ENCODE measurements around the gene HOXD9. TPM values are rescaled to one million over a fixed set of nuclear protein-coding genes. Genes with fewer than 3 reads are reported as not detected.

Gene HOXD9
- total RNA-seq, 1 donor from 2014 or later, result 6.1 TPM

DNA sequence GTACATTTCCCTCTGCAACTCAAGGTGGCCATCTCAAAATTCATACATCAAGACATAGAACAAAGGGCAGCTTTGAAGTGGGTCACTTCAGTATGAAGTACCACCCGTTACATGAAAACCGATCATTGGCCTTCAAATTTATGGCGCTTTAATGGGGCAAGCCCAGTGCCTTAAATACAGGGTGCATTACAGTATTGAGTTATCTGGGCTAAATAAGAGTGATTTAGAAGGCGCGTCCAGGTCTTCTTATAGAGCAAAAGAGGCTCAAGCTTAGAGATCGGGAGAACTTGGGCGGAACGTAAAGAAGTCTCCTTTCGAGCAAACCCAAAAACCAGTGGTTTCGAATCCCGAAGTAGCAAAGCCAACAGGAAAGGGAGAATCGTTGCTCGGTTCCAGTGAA lies 41.7 kb downstream of the HOXD9 start:
- no peak for DNase-seq (ENCODE audit: low spot score)

DNA sequence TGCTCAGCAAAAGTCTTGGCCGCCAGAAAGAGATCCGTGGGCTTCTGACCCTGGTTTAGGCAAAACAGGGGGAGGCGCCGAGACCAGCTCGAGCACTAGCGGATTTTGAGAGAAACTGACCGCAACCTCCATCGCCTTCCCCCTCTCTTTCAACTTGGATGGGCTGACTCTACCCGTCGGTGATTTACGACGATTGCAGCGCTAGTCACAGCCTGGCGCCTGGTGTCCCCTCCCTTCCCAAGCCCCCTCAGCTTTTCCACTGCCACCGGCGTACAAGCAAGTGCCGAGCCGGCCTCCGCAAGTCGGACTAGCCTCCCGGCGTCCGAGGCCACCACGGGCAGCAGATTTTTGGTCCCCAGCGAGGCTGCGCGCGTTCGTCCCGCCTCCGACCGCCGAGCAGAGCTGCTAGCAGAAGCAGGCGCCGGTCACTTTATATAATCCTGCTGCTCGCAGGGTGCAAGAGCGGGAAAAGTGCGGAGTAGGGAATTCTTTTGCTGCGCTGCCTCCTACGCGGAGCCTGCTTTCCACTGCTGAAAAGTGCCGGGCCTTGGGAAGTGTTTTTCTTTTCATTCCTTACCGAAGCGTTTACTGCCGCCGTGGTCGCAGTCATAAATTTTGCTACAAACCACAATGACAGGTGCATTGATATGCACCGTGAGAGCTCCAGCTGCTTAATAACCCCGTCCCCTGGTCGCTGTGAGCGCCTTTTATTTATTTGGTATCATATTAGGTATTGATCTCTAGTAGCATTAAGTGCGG lies 42.3 kb downstream of the HOXD9 start:
- DNase-seq (ENCODE audit: low spot score), result no peak

- DNase-seq (ENCODE audit: low spot score), result no peak
Observed at GRCh38 chr2:176165370-176166050, 43.0 kb downstream of the HOXD9 start.

DNA sequence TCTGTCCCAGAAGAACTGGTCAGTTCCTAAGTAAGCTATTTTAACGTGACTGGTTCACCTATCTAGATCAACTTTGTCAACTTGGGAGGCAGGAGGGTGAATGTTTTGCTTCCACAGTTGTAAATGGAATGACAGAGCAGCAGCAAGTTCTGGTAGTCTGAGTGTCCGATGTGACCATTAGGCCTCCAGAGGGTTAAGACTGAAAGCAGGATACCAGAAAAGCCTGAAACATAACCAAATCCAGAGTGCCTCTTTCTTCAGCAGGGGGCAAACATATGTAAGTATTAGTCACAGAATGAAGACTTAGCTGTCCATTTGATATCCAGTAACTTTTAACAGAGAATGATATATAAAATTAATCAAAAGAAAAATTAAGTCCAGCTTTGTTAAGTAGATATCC lies 43.8 kb downstream of the HOXD9 start:
- no peak for DNase-seq (ENCODE audit: low spot score)

DNA sequence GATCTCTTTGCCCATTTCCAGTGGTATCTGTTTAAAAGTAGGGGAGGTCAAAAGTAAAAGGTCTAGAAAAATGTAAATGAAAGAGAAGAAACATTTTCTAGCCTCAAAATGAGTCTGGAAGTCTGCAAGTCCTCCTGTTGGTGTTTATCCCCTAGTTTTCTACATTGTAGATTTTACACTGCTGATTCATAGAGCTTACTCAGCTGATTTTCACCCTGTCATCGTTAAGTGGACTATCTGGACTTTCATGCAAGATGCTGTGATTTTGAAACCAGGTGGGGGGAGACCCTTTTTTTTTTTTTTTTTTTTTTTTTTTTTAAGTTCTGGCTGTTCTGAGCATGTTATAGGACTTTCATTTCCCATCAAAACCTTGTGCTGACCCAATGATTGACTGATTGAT lies 44.9 kb downstream of the HOXD9 start:
- DNase-seq (ENCODE audit: low spot score), result no peak

GRCh38 chr2:176169181-176169580 lies 46.7 kb downstream of the HOXD9 start:
- DNase-seq (ENCODE audit: low spot score), result no peak

DNA sequence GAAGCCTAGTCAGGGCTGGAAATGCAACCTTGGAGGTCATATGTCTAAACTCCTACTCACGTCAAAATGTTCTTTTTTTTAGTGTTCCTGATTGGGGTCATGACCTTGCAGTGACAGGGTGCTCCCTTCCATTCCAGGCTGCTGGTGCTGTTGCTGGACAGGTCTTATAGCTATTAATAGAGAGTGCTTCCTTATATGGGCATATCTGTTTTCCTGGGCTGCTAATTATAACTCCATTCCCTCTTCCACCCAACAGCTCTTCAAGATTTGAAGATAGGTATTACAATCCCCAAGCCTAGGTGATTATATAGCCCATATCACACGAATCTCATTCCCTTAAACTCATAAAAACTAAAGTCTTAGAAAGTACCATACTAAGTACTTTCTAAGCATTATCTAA lies 47.2 kb downstream of the HOXD9 start:
- no peak for DNase-seq (ENCODE audit: low spot score)

DNA sequence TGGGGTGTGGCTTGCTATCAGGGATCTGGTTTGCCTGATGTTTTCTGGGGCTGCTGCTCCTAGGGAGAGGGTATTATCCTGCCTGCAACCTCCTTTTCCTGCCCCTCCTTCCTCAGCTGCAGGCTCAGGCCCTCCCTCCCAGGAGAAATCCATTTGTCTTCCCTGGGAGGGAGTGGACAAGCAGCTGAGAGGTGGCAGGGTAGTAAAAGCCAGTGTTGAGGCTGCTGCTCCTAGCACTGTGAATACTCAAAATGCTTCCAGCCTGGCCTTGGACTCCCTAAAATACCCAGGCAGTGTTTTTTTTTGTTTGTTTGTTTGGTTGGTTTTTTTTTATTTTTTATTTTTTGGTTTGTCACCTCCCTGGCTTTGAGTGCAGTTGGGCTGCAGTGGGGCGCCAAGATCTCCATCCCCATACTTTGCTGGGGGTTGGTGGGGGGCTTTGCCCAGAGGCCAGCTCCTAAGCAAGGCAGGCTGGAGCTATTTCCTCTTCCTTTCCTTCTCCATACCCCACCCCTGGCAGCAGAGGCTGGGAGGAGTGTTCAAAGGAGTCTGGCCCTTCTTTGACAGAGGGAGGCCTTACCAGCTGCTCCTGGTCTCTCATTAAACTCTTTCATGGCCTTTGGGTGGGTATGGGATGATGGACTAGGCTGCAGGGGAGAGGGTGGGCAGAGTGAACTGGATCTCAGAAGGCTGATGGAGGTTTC lies 48.2 kb downstream of the HOXD9 start:
- no peak for DNase-seq (ENCODE audit: low spot score)

DNA sequence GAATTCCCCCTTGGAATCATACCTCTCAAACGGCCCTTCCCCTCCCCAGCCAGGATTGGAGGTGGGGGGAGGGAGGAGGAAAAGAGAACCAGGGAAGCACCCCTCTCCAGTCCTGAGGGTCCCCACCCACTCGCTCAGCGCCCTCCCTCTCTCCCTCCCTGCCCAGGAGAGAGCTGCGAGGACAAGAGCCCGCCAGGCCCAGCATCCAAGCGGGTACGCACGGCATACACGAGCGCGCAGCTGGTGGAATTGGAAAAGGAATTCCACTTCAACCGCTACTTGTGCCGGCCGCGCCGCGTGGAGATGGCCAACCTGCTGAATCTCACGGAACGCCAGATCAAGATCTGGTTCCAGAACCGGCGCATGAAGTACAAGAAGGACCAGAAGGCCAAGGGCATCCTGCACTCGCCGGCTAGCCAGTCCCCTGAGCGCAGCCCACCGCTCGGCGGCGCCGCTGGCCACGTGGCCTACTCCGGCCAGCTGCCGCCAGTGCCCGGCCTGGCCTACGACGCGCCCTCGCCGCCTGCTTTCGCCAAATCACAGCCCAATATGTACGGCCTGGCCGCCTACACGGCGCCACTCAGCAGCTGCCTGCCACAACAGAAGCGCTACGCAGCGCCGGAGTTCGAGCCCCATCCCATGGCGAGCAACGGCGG lies 49.0 kb downstream of the HOXD9 start:
- no peak for DNase-seq (ENCODE audit: low spot score)

DNA sequence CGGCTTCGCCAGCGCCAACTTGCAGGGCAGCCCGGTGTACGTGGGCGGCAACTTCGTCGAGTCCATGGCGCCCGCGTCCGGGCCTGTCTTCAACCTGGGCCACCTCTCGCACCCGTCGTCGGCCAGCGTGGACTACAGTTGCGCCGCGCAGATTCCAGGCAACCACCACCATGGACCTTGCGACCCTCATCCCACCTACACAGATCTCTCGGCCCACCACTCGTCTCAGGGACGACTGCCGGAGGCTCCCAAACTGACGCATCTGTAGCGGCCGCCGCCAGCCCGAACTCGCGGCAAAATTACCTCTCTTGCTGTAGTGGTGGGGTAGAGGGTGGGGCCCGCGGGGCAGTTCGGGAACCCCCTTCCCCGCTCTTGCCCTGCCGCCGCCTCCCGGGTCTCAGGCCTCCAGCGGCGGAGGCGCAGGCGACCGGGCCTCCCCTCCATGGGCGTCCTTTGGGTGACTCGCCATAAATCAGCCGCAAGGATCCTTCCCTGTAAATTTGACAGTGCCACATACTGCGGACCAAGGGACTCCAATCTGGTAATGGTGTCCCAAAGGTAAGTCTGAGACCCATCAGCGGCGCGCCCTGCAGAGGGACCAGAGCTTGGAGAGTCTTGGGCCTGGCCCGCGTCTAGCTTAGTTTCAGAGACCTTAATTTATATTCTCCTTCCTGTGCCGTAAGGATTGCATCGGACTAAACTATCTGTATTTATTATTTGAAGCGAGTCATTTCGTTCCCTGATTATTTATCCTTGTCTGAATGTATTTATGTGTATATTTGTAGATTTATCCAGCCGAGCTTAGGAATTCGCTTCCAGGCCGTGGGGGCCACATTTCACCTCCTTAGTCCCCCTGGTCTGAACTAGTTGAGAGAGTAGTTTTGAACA lies 49.7 kb downstream of the HOXD9 start:
- no peak for DNase-seq (ENCODE audit: low spot score)

DNA sequence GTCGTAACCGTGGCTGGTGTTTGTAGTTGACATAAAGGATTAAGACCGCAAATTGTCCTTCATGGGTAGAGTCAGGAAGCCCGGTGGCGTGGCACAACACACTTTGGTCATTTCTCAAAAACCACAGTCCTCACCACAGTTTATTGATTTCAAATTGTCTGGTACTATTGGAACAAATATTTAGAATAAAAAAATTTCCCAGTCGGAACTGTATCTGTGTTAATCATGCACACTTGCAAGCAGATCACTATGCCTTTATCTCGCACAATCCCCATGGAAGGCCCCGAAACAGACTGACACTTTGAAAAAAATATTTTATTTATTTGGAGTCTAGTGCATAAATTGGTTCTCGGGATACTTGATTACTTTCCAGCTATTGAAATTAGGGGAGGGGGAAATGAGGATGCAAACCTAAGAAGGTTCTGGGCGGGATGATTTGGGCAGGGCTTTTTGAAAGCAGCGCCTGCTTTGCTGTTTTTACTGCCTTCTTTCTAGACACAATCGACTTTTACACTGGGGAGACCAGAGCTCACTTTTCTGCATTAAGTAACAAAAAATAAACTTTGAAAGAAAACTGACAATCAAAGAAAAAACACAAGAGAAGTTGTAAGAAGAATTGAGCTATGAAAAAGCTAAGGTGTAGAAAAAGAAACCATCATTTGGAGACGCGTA lies 50.5 kb downstream of the HOXD9 start:
- no peak for DNase-seq (ENCODE audit: low spot score)

DNA sequence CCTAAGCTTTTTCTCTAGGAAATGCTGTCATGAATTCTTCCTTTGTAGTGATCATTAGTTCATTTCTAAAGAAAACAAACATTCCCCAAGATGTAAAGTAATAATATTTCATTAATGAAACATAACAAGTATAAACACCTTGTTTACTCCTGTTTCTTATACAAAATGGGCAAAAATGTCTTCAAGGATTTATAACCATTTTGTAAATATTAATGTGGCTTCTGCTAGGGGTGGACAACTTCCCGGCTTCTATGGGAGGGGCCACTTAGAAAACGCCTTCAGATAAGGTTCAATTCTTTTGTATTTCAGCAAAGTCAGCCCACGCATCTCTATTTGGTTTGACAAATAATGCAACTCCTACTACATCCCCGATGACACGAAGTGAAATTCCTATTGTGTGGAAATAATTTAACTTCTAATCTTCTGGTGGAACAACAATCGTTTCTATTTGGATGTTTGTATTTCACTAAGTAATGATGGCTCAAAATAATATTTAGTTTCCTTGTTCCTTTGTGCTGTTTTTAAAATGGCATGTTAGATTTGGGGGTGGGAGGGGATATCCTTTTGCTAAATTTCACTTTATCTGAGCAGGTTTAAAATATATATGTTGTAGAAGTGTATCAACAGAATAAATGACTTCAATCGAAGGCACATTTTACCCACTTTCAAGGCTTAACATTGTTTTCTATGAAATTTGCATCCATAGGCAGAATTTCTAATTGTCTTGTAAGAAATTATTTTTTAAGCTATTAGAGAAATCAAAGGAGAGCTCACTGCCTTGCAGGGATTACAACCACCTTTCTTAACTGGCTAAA lies 51.3 kb downstream of the HOXD9 start:
- DNase-seq (ENCODE audit: low spot score), result no peak

GRCh38 chr2:176174382-176174823 lies 51.9 kb downstream of the HOXD9 start:
- no peak for DNase-seq (ENCODE audit: low spot score)

Small RNA genes within 50 kb of the gene (microRNA-seq; reads per million reads assigned to microRNA genes)
- gene MIR10B (ENCODE audit: borderline number of aligned reads), result 62,593 reads per million, percentile 98 among the genes with 10 or more reads in this experiment

Other genes with a start within 250 kb of the HOXD9 start
- 57.0 TPM for gene LNPK, start 120.5 kb upstream of the HOXD9 start, total RNA-seq
- not detected for gene EVX2, start 38.8 kb upstream of the HOXD9 start, total RNA-seq
- gene HOXD13, start 30.0 kb upstream of the HOXD9 start, total RNA-seq, result 1.1 TPM
- gene HOXD12, start 22.9 kb upstream of the HOXD9 start, total RNA-seq, result not detected
- 1.2 TPM for gene HOXD11, start 15.4 kb upstream of the HOXD9 start, total RNA-seq
- gene HOXD10, start 5.9 kb upstream of the HOXD9 start, total RNA-seq, result 1.7 TPM
- 13.3 TPM for gene HOXD8, start 7.0 kb downstream of the HOXD9 start, total RNA-seq
- gene HOXD4, start 28.8 kb downstream of the HOXD9 start, total RNA-seq, result 4.1 TPM
- gene HOXD3, start 34.6 kb downstream of the HOXD9 start, total RNA-seq, result 5.3 TPM
- 1.1 TPM for gene HOXD1, start 65.9 kb downstream of the HOXD9 start, total RNA-seq
- 18.8 TPM for gene MTX2, start 146.7 kb downstream of the HOXD9 start, total RNA-seq

Measured in mesenteric fat pad (tissue), 1 donor.